GM10266 (cell line): ENCODE measurements around the gene ZNF746.

Source experiments
- DNase-seq: peaks from one replicate; pipeline ENCODE4 v3.0.0; 2012; ENCODE audit errors: extremely low spot score
- TF ChIP-seq, protein P1 (sequence below): IDR thresholded peaks from 2 replicates; pipeline ENCODE4 v1.5.1; 2012; ENCODE audit warnings: mild to moderate bottlenecking, low read depth; ENCODE audit not compliant: control insufficient read depth, insufficient read depth; ENCODE audit errors: missing control alignments

The ZNF746 gene

DNA sequence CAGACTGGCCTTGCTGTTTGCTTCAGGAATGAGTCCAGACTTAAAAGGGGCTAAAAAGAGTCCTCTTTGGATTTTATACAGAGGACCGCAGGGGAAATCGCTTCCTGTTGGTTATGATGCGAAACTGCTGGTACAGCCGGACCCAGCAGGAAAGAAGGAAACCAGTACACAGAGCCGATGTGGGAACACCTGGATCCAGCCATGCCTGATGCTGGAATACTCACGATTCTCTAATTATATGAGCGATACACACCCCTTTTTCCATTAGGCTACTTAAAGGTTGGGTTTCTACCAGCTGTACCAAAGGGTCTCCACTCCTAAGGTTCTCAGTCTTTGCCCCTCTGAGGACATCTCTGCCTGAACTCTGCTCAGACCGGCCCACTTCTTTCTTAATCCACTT is 64.5 kb downstream of the ZNF746 start:
- DNase-seq, result no peak
- TF ChIP-seq, protein P1, sequence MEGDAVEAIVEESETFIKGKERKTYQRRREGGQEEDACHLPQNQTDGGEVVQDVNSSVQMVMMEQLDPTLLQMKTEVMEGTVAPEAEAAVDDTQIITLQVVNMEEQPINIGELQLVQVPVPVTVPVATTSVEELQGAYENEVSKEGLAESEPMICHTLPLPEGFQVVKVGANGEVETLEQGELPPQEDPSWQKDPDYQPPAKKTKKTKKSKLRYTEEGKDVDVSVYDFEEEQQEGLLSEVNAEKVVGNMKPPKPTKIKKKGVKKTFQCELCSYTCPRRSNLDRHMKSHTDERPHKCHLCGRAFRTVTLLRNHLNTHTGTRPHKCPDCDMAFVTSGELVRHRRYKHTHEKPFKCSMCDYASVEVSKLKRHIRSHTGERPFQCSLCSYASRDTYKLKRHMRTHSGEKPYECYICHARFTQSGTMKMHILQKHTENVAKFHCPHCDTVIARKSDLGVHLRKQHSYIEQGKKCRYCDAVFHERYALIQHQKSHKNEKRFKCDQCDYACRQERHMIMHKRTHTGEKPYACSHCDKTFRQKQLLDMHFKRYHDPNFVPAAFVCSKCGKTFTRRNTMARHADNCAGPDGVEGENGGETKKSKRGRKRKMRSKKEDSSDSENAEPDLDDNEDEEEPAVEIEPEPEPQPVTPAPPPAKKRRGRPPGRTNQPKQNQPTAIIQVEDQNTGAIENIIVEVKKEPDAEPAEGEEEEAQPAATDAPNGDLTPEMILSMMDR, result no peak

DNA sequence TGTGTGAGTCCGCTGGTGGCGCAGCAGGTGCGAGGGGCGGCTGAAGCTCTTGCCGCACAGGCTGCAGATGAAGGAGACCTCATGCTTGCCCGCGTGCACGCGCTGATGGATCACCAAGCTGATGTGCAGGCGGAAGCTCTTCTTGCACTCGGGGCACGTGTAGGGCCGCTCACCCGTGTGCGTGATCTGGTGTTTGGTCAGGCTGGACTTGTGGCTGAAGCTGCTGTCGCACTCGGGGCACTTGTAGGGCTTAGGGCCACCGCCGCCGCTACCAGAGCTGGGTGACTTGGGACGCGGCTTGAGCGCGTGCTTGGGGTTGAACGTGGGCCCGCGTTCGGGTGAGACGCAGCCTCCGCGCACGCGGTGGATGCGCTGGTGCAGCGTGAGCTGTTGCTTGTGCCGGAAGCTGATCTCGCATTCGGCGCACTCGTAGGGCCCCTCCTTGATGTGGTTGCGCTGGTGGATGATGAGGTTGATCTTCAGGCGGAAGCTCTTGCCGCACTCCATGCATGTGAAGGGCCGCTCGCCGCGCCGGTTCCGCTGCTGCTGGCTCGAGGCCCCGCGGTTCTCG is 65.4 kb downstream of the ZNF746 start:
- no peak for DNase-seq
- TF ChIP-seq, protein P1, result no peak

DNA sequence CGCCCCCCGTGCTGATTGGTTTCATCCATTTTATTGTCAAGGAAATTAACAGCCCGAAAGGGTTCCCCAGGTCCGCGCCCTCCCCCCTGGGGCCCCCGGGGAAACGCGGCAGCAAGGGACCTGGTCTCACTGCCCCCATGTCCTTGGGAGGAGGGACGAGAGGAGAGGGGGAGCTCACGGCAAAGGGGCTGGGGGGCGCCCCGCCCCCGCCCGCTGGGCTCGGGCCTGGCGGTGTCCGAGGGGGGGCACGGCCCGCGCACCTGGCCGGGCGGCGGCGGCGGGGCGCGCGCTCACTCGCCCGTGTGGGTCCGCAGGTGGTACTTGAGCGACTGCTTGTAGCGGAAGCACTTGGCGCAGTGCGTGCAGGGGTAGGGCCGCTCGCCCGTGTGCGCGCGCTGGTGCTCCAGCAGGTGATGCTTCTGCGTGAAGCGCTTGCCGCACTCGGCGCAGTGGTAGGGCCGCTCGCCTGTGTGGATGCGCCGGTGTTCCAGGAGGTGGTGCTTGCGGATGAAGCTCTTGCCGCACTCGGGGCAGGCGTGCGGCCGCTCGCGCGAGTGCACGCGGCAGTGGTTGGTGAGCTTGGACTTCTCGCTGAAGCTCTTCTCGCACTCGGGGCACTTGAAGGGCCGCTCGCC is 66.0 kb downstream of the ZNF746 start:
- no peak for DNase-seq
- TF ChIP-seq, protein P1, result no peak

DNA sequence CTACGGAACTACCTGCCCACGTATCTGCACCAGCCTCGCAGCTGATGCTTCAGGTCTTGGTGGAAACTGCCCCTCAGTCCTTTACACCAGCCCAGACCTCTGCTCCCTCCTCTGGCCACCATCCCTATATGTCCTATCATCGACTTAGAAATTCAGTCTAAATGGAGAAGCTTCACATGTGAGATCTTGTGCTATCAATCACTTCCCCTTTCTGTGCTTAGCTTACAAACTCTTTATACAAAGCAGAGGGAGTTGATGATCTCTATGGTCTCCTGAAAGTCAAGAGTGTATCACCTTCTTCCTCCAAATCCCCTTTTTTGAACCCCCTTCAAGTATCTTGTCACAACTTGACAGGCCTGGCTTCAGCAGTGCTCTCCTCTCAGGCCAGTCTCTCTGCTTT is 67.4 kb downstream of the ZNF746 start:
- TF ChIP-seq, protein P1, result no peak
- no peak for DNase-seq

DNA sequence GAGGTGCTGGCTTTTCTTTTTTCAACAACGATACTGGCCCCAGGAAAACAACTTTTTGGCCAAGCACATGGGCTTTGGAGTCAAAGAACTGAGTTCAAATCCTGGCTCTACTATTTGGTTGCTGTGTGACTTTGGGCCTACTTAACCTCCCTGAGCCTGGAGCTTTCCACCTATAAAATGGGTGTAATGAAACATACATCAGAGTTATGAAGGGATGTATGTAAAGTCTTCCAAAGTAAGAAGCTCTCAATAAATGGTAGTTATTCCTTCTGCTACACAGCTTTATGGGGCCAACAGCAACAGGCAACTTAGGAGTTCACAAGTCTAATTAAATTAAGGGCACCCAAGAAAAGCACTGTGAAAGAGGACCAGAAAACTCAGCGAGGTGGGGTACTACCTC is 69.7 kb downstream of the ZNF746 start:
- TF ChIP-seq, protein P1, result no peak
- DNase-seq, result no peak

DNA sequence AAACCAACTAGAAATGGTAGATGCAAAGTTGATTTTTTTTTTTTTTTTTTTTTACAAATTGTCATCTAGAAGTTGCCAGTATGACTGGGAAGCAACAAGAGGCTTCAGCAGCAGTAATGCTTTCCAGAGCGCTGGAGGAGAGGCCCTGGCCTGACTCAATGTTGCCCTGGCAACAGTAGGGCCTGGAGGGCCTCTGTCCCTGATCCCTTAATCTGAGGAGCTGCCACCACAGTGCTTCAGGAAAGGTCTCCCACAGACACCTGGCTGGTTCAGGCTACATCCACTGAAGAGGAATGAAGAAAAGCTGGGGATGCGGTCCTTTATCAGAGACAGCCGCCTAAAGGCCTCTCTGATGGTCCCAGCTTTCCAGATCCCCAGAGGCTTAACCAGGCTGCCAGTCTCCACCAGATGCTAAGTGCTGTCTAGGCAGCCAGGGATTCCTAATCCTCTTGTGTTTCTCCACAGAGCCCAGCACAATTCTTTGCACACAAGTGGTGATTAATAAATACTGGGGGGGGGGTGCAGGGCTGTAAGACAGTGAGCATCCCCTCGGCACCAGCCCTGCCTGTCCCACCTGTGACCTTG is 70.4 kb downstream of the ZNF746 start:
- DNase-seq, result no peak
- TF ChIP-seq, protein P1, result no peak

DNA sequence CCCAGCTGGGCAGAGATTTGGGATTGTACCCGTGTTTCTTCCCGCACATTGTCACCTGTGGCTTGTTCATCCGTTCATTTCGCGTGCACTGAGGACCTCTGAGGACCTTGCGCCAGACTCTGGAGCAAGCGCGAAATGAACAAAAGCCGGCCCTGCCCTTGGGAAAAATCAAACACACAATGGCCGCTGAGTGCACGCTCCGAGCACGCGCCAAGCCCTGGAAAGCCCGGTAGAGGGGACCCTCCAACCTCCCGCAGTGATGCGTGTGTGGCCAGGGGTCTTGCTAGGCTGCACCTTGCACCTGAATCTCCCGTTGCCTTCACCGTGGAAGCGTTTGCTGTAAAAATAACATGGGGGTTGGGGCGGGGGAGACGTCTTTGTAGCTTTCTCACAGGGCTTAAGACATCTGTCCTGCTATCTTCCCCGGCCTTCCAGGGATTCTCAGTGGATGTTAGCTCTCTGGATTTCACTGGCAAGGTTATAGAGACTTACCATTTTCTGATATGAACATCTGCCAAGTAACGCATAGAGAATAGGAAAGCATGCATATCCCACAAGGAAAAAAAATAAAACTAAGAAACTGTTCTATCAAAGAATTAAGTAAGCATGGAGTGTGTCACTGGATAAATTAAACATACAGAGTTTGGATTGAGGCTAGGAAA is 74.0 kb downstream of the ZNF746 start:
- no peak for DNase-seq
- TF ChIP-seq, protein P1, result no peak
